Panc1 (cell line): ENCODE measurements around the gene WDR83.

Source experiments
- CTCF ChIP-seq: fragments of 450-650 bp; IDR thresholded peaks from 2 replicates; pipeline ENCODE4 v1.5.1; 2017; ENCODE audit warnings: mild to moderate bottlenecking
- POLR2AphosphoS5 ChIP-seq: IDR thresholded peaks from 2 replicates; pipeline ENCODE4 v1.6.1; 2012; ENCODE audit warnings: mild to moderate bottlenecking, low read depth, low read length, moderate library complexity
- TF ChIP-seq, protein P1 (sequence below), 2 experiments: IDR thresholded peaks; 2 replicates each; pipeline ENCODE4 v1.6.1; 2011 to 2012; ENCODE audit warnings: low read depth in 2 of 2, control low read depth in 1 of 2, low read length in 1 of 2, mild to moderate bottlenecking in 1 of 2, moderate library complexity in 1 of 2; ENCODE audit not compliant: insufficient read depth in 1 of 2

DNA sequence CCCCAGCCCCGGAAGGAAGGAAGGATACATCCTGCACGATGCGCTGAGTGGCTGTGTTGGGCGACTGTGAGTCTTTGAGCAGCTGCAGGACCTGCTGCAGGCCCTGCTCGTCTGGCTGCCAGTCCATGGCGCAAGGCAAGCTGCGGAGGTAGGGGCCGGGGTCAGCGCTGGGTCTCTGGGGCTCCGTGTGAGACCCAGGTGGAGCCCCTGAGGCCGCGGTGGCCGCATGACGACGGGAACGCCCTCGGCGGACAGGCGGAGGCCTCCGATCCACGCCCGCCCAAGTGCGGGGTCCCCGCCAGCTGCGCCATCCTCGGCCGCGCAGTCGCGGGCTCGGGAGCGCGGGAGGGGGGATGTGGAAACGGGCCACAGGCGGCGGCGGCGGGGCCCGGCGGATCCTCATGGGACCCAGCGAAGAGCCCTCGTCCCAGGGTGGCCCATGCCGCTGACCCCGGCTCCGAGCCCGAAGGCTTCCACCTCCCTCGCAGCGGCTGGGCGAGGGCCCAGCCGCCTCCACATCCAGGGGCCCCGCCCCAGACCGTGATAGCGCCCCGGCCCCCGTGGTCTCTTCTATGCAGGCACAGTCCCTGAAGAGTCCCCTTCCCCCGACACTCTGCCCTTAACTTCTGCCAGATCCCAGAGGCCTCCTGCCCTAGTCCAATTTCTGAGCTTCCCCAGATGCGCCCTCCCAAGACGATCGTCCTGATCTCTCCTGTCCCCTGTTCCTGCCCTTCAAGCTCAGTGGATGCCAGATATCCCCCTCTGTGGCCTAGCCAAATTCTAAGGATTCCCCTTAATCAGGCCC is 54.4 kb downstream of the WDR83 start:
- TF ChIP-seq CTCF = no peak
- TF ChIP-seq, protein P1, sequence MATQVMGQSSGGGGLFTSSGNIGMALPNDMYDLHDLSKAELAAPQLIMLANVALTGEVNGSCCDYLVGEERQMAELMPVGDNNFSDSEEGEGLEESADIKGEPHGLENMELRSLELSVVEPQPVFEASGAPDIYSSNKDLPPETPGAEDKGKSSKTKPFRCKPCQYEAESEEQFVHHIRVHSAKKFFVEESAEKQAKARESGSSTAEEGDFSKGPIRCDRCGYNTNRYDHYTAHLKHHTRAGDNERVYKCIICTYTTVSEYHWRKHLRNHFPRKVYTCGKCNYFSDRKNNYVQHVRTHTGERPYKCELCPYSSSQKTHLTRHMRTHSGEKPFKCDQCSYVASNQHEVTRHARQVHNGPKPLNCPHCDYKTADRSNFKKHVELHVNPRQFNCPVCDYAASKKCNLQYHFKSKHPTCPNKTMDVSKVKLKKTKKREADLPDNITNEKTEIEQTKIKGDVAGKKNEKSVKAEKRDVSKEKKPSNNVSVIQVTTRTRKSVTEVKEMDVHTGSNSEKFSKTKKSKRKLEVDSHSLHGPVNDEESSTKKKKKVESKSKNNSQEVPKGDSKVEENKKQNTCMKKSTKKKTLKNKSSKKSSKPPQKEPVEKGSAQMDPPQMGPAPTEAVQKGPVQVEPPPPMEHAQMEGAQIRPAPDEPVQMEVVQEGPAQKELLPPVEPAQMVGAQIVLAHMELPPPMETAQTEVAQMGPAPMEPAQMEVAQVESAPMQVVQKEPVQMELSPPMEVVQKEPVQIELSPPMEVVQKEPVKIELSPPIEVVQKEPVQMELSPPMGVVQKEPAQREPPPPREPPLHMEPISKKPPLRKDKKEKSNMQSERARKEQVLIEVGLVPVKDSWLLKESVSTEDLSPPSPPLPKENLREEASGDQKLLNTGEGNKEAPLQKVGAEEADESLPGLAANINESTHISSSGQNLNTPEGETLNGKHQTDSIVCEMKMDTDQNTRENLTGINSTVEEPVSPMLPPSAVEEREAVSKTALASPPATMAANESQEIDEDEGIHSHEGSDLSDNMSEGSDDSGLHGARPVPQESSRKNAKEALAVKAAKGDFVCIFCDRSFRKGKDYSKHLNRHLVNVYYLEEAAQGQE (IDR thresholded peaks at IDR 0.05; ENCODE audit: insufficient read depth in 1 of 2, low read depth in 2 of 2, low read length in 1 of 2) = no peak
- TF ChIP-seq POLR2AphosphoS5 = no peak; the same call in 1 of the 2 replicates
